Muscle of arm (tissue), 14 donors: ENCODE results near the gene MBD3L4. TPM values are rescaled to one million over a fixed set of nuclear protein-coding genes. Genes with fewer than 3 reads are reported as not detected.
"Not testable (repeated sequence)": the region's sequence is repeated elsewhere in the genome, so short reads cannot be mapped to it uniquely, and the experiment has no call there.

Experiments used
- DNase-seq: peaks from one replicate; pipeline ENCODE4 v3.0.0-alpha.2; 2013
- long read RNA-seq, 11 donors: transcript quantifications; one replicate each; lab custom pipeline, GENCODE V29; 2026
- polyA plus RNA-seq, 12 donors: library from polyadenylated mRNA; unstranded; fragments of 120-200 nt; gene quantifications; one replicate each; pipeline ENCODE4 v1.2.1, GENCODE V29; 2013; ENCODE audit not compliant: insufficient read length in 12 of 12

The MBD3L4 gene
- polyA plus RNA-seq = not detected
- long read RNA-seq, donor 1 = 0 reads
- long read RNA-seq, donor 2 = 0 reads
- long read RNA-seq, donor 3 = 0 reads
- long read RNA-seq, donor 4 = 0 reads
- long read RNA-seq, donor 5 = 0 reads
- long read RNA-seq, donor 6 = 0 reads
- long read RNA-seq, donor 7 = 0 reads
- long read RNA-seq, donor 8 = 0 reads
- long read RNA-seq, donor 9 = 0 reads
- long read RNA-seq, donor 10 = 0 reads
- long read RNA-seq, donor 11 = 0 reads

GRCh38 chr19:7040079-7040478 is at the start of gene MBD3L4:
Gene MBD3L4, minus strand, starts transcription at chr19:7040179. Its CDS starts 35 bp downstream, at chr19:7040144.
- not testable (repeated sequence) for DNase-seq

GRCh38 chr19:7088999-7089398 is 49.0 kb upstream of the MBD3L4 start:
- no peak for DNase-seq

- DNase-seq = no peak
Observed at GRCh38 chr19:7083076-7083956, 43.3 kb upstream of the MBD3L4 start.

- no peak for DNase-seq
Observed at GRCh38 chr19:7078008-7078407, 38.0 kb upstream of the MBD3L4 start.

- DNase-seq = no peak
Observed at GRCh38 chr19:7076151-7076550, 36.2 kb upstream of the MBD3L4 start.

GRCh38 chr19:7074705-7075282 is 34.8 kb upstream of the MBD3L4 start:
- no peak for DNase-seq

GRCh38 chr19:7072541-7072940 is 32.6 kb upstream of the MBD3L4 start:
- no peak for DNase-seq

- DNase-seq = no peak
Observed at GRCh38 chr19:7069904-7070226, 29.9 kb upstream of the MBD3L4 start.

- DNase-seq = peak; percentile 98
Observed at GRCh38 chr19:7069042-7069903, 29.3 kb upstream of the MBD3L4 start, which contains the start of gene ZNF557. Gene ZNF557, plus strand, starts transcription at chr19:7069703. Its CDS starts 5,372 bp downstream, at chr19:7075075.

GRCh38 chr19:7068599-7068998 is 28.6 kb upstream of the MBD3L4 start:
- DNase-seq = no peak

- no peak for DNase-seq
Observed at GRCh38 chr19:7067716-7068115, 27.7 kb upstream of the MBD3L4 start.

- not testable (repeated sequence) for DNase-seq
Observed at GRCh38 chr19:7067122-7067521, 27.1 kb upstream of the MBD3L4 start.

GRCh38 chr19:7063764-7064418 is 23.9 kb upstream of the MBD3L4 start:
- no peak for DNase-seq

GRCh38 chr19:7063339-7063738 is 23.4 kb upstream of the MBD3L4 start:
- no peak for DNase-seq

- DNase-seq = not testable (repeated sequence)
Observed at GRCh38 chr19:7059977-7060376, 20.0 kb upstream of the MBD3L4 start.

- DNase-seq = not testable (repeated sequence)
Observed at GRCh38 chr19:7058576-7058975, 18.6 kb upstream of the MBD3L4 start, which contains the start of gene MBD3L3. Gene MBD3L3, minus strand, starts transcription at chr19:7058676. Its CDS starts 71 bp downstream, at chr19:7058605.

GRCh38 chr19:7056371-7056770 is 16.4 kb upstream of the MBD3L4 start:
- DNase-seq = not testable (repeated sequence)

GRCh38 chr19:7055679-7056078 is 15.7 kb upstream of the MBD3L4 start:
- DNase-seq = not testable (repeated sequence)

GRCh38 chr19:7054635-7055368 is 14.8 kb upstream of the MBD3L4 start:
- not testable (repeated sequence) for DNase-seq

GRCh38 chr19:7052896-7053295 is 12.9 kb upstream of the MBD3L4 start:
- not testable (repeated sequence) for DNase-seq
